A549 (cell line): Measurements from ENCODE around the gene SMIM10.

Experiments used
- CTCF ChIP-seq: fragments of >200 bp; sonication (Bioruptor Twin); formaldehyde crosslinking; IDR thresholded peaks from 3 replicates; pipeline ENCODE4 v1.5.1; 2016
- EP300 ChIP-seq, 2 experiments: fragments of >200 bp; sonication (Bioruptor Twin); formaldehyde crosslinking; IDR thresholded peaks; 2 replicates in 1 of 2; 3 replicates in 1 of 2; pipeline ENCODE4 v1.6.1; 2016 to 2017
- MAFK ChIP-seq: fragments of 450-650 bp; IDR thresholded peaks from 2 replicates; pipeline ENCODE4 v1.6.1; 2014; ENCODE audit not compliant: partially characterized antibody
- MYC ChIP-seq: IDR thresholded peaks from 2 replicates; pipeline ENCODE4 v1.6.1; 2012; ENCODE audit warnings: mild to moderate bottlenecking, inconsistent platforms, low read length, improper control_type of control experiment, borderline replicate concordance
- POLR2A ChIP-seq: IDR thresholded peaks from 2 replicates; pipeline ENCODE4 v1.6.1; 2012; ENCODE audit warnings: mild to moderate bottlenecking, low read length
- REST ChIP-seq: fragments of 200-600 bp; sonication (generic); IDR thresholded peaks from 2 replicates; pipeline ENCODE4 v1.6.1; 2016; ENCODE audit warnings: antibody characterized with exemption, mild to moderate bottlenecking, moderate library complexity
- RNF2 ChIP-seq: fragments of 200-600 bp; sonication (generic); IDR thresholded peaks from 2 replicates; pipeline ENCODE4 v1.6.1; 2016; ENCODE audit warnings: low read depth, mild to moderate bottlenecking, antibody characterized with exemption, moderate library complexity, borderline replicate concordance

DNA sequence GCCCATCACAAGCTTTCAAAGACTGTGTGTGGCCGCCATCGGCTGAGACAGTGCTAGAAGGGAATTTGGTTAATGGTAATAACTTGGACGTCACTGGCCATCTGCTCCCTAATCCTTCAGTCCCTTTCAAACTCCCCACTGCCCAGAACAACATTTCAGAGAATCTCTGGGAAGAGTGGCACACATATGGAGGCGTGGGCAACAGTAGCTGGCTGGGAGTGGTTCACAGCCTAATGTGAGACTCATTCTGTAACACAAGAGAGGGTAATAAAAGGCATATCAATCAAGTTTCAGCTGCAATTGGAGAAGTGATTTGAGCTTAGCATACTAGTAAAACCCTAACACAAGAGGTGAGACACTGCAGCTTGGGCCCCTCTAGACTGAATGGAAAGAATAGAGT is 15.4 kb downstream of the SMIM10 start:
- TF ChIP-seq CTCF (no peak), MYC (no peak), EP300 (IDR thresholded peaks at IDR 0.05) (no peak), MAFK (no peak), RNF2 (no peak), REST (no peak), POLR2A (no peak)
